ENCODE measurements around the gene EPHX1. TPM values are rescaled to one million over a fixed set of nuclear protein-coding genes. Genes with fewer than 3 reads are reported as not detected.

EPHX1 gene
- total and polyA plus RNA-seq, 2 of the 8 experiments (the other 6 are each of a cell fraction or from before 2014, with no cell fraction given), result 45.3 to 79.1 TPM

DNA sequence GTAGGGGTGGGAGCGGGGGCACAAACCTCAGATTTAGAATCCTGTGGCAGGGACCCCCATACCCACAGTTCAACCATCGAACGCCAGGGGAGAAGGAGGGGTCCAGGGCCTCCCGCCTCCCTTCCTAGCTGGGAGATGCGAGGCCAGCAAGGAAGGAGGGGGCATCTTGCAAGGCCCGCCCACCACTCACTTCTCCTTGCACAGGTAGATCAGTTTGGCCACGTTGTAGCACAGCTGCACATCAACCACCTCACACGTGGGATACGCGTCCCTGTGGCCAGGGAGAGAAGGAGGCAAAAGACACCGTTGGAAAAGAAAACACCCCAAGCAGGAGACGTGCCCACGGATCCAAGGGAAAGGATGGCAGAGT, 52.6 kb downstream of the EPHX1 start:
- Histone ChIP-seq H3K4me2 (ENCODE audit: insufficient read depth in 1 of 2, low read depth in 2 of 2, low read length in 2 of 2) (no peak overlapping the region), H3K23me2 (ENCODE audit: low read depth, low read length) (no peaks in the 10 kb centered on the region), H3K4me1 (replicated peaks in 1 of 4; ENCODE audit: control insufficient read depth in 3 of 4, insufficient read depth in 4 of 4, low read length in 3 of 4) (no peaks in the 10 kb centered on the region), H3K36me3 (ENCODE audit: control insufficient read depth in 2 of 4, insufficient read depth in 4 of 4, low read length in 3 of 4) (peaks cover 7 to 26% (median 14%) of the 10 kb centered on the region in 4 experiments), H3K4ac (replicated peaks; ENCODE audit: insufficient read length, low read depth, low read length) (no peak overlapping the region), H3K18ac (ENCODE audit: extremely low read depth, low read length) (no peak overlapping the region), H3K27ac (ENCODE audit: low read depth, low read length) (no peak overlapping the region), H2BK20ac (ENCODE audit: low read length) (no peak overlapping the region), H3K4me3 (ENCODE audit: extremely low read depth in 1 of 4, insufficient read depth in 2 of 4, low read depth in 3 of 4, low read length in 4 of 4) (no peak overlapping the region), H4K8ac (ENCODE audit: extremely low read depth, insufficient read depth, low read length) (no peak overlapping the region; the same call in none of the 2 replicates), H3K27me3 (replicated peaks in 1 of 4; ENCODE audit: control insufficient read depth in 3 of 4, extremely low read depth in 1 of 4, insufficient read depth in 3 of 4, low read length in 3 of 4) (no peaks in the 10 kb centered on the region), H3K23ac (ENCODE audit: insufficient read length) (no peak overlapping the region), H3K79me1 (ENCODE audit: low read depth, low read length) (no peaks in the 10 kb centered on the region), H4K20me1 (replicated peaks in 1 of 2; ENCODE audit: control insufficient read depth in 1 of 2, insufficient read depth in 2 of 2, low read length in 2 of 2) (peaks cover 0 to 4% of the 10 kb centered on the region in 2 experiments), H3K79me2 (ENCODE audit: control insufficient read depth in 1 of 2, insufficient read depth in 2 of 2, low read length in 2 of 2) (no peaks in the 10 kb centered on the region), H4K5ac (ENCODE audit: insufficient read length, low read depth, low read length) (no peak overlapping the region), H3K56ac (replicated peaks; ENCODE audit: insufficient read length, low read depth, low read length) (no peak overlapping the region), H2BK5ac (ENCODE audit: low read depth, low read length) (no peak overlapping the region), H2AK5ac (ENCODE audit: low read depth, low read length) (no peak overlapping the region), H2BK12ac (ENCODE audit: low read depth, low read length) (no peak overlapping the region), H4K91ac (replicated peaks; ENCODE audit: insufficient read length, low read length) (no peak overlapping the region), H2BK15ac (ENCODE audit: low read length) (no peak overlapping the region), H2AFZ (ENCODE audit: low read length) (no peak overlapping the region), H2BK120ac (replicated peaks; ENCODE audit: low read depth, low read length) (no peak overlapping the region), H3K9ac (replicated peaks in 1 of 4; ENCODE audit: extremely low read depth in 1 of 4, low read depth in 3 of 4, low read length in 3 of 4) (no peak overlapping the region), H3K9me3 (ENCODE audit: insufficient read depth in 2 of 2, low read depth in 1 of 2, low read length in 1 of 2) (no peaks in the 10 kb centered on the region), H3K14ac (ENCODE audit: insufficient read length) (no peak overlapping the region)
- WGBS, 2 experiments (ENCODE audit: extremely low coverage in 1 of 2, insufficient coverage in 1 of 2, insufficient read length in 1 of 2, insufficient replicate concordance in 2 of 2, low coverage in 1 of 2, low lambda C conversion rate in 2 of 2, missing lambda C conversion rate in 1 of 2), result 93% methylated on average over 13 of the region's 13 CpGs; no CpG with 5 or more reads in 1 of the 2 experiments
- ChIA-PET CTCF (ENCODE audit: partially characterized antibody) (interaction anchor here (0.8 to 1.6 kb wide), 3 partner anchors 17 to 388 kb away, joined by 3 to 6 read pairs (median 3); no protein-coding TSS in a partner anchor), POLR2A (ENCODE audit: partially characterized antibody) (no interaction called here)
- FAIRE-seq (no peak), DNase-seq (ENCODE audit: low read depth in 1 of 2, low spot score in 2 of 2) (no peak)
- TF ChIP-seq POLR2A (IDR thresholded peaks at IDR 0.05; ENCODE audit: control extremely low read depth in 1 of 2, low read depth in 2 of 2, low read length in 2 of 2), result no peak
- TF ChIP-seq TAF1 (IDR thresholded peaks at IDR 0.05; ENCODE audit: low read depth, low read length), result no peak
- TF ChIP-seq HDAC6 (IDR thresholded peaks at IDR 0.05; ENCODE audit: low read depth, low read length), result no peak
- no peak for TF ChIP-seq RXRA (IDR thresholded peaks at IDR 0.05; ENCODE audit: insufficient read depth, low read depth, low read length)
